ENCODE results near the gene ESPN.

Gene ESPN

GRCh38 chr1:6473974-6474814 is 49.6 kb downstream of the ESPN start:
- no peak overlapping the region for H3K4me3 ChIP-seq (ENCODE audit: low read depth, low read length)
- no peak overlapping the region for H3K4me2 ChIP-seq (ENCODE audit: low read length)
- peaks cover 69 to 75% of the 10 kb centered on the region in 2 experiments for H3K36me3 ChIP-seq (ENCODE audit: control insufficient read depth in 1 of 2, insufficient read depth in 2 of 2, low read length in 2 of 2)
- no peak overlapping the region for H3K4ac ChIP-seq (ENCODE audit: low read depth, low read length)
- no CpG with 5 or more reads among the region's 33 CpGs for WGBS (ENCODE audit: extremely low coverage, insufficient coverage, insufficient read length)
- no peak overlapping the region for H2AK5ac ChIP-seq (ENCODE audit: low read length)
- H4K8ac ChIP-seq (ENCODE audit: low read depth, low read length) = no peak overlapping the region
- no peak overlapping the region for H3K14ac ChIP-seq (ENCODE audit: low read length)
- no peak overlapping the region for H3K9ac ChIP-seq (ENCODE audit: low read length)
- peaks cover 2% of the 10 kb centered on the region for H3K9me3 ChIP-seq (ENCODE audit: insufficient read depth, low read depth, low read length)
- no peak overlapping the region for H2AFZ ChIP-seq (ENCODE audit: insufficient read depth, low read length, poor library complexity)
- no peak overlapping the region for H3K18ac ChIP-seq (ENCODE audit: low read length)
- peaks cover 6 to 8% of the 10 kb centered on the region in 2 experiments for H3K4me1 ChIP-seq (ENCODE audit: control insufficient read depth in 1 of 2, insufficient read depth in 2 of 2, low read length in 2 of 2)
- no peak overlapping the region for H3K23ac ChIP-seq (ENCODE audit: low read length)
- H3K27me3 ChIP-seq (ENCODE audit: insufficient read depth, low read length) = no peaks in the 10 kb centered on the region
- no peak overlapping the region for H2BK120ac ChIP-seq (ENCODE audit: insufficient read depth, low read length, poor library complexity)
- H3K27ac ChIP-seq (ENCODE audit: low read depth, low read length) = no peak overlapping the region
- no peak overlapping the region for H2BK5ac ChIP-seq (ENCODE audit: low read depth, low read length, poor library complexity)
- no peak overlapping the region for H4K12ac ChIP-seq (ENCODE audit: low read depth, low read length)
- DNase-seq = peak; percentile 91 to 98
- no peak overlapping the region for H2BK12ac ChIP-seq (ENCODE audit: low read length)
- no peak overlapping the region for H4K91ac ChIP-seq (ENCODE audit: low read depth, low read length)
- no peaks in the 10 kb centered on the region for H3K79me2 ChIP-seq (ENCODE audit: control insufficient read depth, insufficient read depth, low read length, poor library complexity)
- H3K79me1 ChIP-seq (ENCODE audit: low read length) = no peaks in the 10 kb centered on the region

- no peak overlapping the region for H4K8ac ChIP-seq (ENCODE audit: low read depth, low read length)
- H2BK12ac ChIP-seq (ENCODE audit: low read length) = no peak overlapping the region
- H3K9me3 ChIP-seq (ENCODE audit: insufficient read depth, low read depth, low read length) = peaks cover 2% of the 10 kb centered on the region
- H2AK5ac ChIP-seq (ENCODE audit: low read length) = no peak overlapping the region
- H3K4me2 ChIP-seq (ENCODE audit: low read length) = no peak overlapping the region
- peaks cover 62 to 68% of the 10 kb centered on the region in 2 experiments for H3K36me3 ChIP-seq (ENCODE audit: control insufficient read depth in 1 of 2, insufficient read depth in 2 of 2, low read length in 2 of 2)
- no peaks in the 10 kb centered on the region for H3K79me2 ChIP-seq (ENCODE audit: control insufficient read depth, insufficient read depth, low read length, poor library complexity)
- H4K12ac ChIP-seq (ENCODE audit: low read depth, low read length) = no peak overlapping the region
- H3K27ac ChIP-seq (ENCODE audit: low read depth, low read length) = no peak overlapping the region
- no peaks in the 10 kb centered on the region for H3K27me3 ChIP-seq (ENCODE audit: insufficient read depth, low read length)
- H2BK5ac ChIP-seq (ENCODE audit: low read depth, low read length, poor library complexity) = no peak overlapping the region
- H3K4me1 ChIP-seq (ENCODE audit: control insufficient read depth in 1 of 2, insufficient read depth in 2 of 2, low read length in 2 of 2) = peaks cover 6 to 8% of the 10 kb centered on the region in 2 experiments
- H4K91ac ChIP-seq (ENCODE audit: low read depth, low read length) = no peak overlapping the region
- H3K18ac ChIP-seq (ENCODE audit: low read length) = no peak overlapping the region
- no peak for DNase-seq
- H3K4ac ChIP-seq (ENCODE audit: low read depth, low read length) = no peak overlapping the region
- no peak overlapping the region for H3K14ac ChIP-seq (ENCODE audit: low read length)
- H3K4me3 ChIP-seq (ENCODE audit: low read depth, low read length) = no peak overlapping the region
- no peak overlapping the region for H3K9ac ChIP-seq (ENCODE audit: low read length)
- 100% methylated on average over 1 of the region's 13 CpGs for WGBS (ENCODE audit: extremely low coverage, insufficient coverage, insufficient read length)
- no peak overlapping the region for H2BK120ac ChIP-seq (ENCODE audit: insufficient read depth, low read length, poor library complexity)
- H3K23ac ChIP-seq (ENCODE audit: low read length) = no peak overlapping the region
- H2AFZ ChIP-seq (ENCODE audit: insufficient read depth, low read length, poor library complexity) = no peak overlapping the region
- H3K79me1 ChIP-seq (ENCODE audit: low read length) = no peaks in the 10 kb centered on the region
These were observed 50.3 kb downstream of the ESPN start for GRCh38 chr1:6474815-6475282.

GRCh38 chr1:6475381-6476133 is 51.0 kb downstream of the ESPN start:
- peaks cover 2% of the 10 kb centered on the region for H3K9me3 ChIP-seq (ENCODE audit: insufficient read depth, low read depth, low read length)
- no peak overlapping the region for H2AFZ ChIP-seq (ENCODE audit: insufficient read depth, low read length, poor library complexity)
- no peaks in the 10 kb centered on the region for H3K79me2 ChIP-seq (ENCODE audit: control insufficient read depth, insufficient read depth, low read length, poor library complexity)
- no peak overlapping the region for H3K27ac ChIP-seq (ENCODE audit: low read depth, low read length)
- peaks cover 6 to 8% of the 10 kb centered on the region in 2 experiments for H3K4me1 ChIP-seq (ENCODE audit: control insufficient read depth in 1 of 2, insufficient read depth in 2 of 2, low read length in 2 of 2)
- H3K27me3 ChIP-seq (ENCODE audit: insufficient read depth, low read length) = no peaks in the 10 kb centered on the region
- no peak overlapping the region for H2BK12ac ChIP-seq (ENCODE audit: low read length)
- H3K4ac ChIP-seq (ENCODE audit: low read depth, low read length) = no peak overlapping the region
- H3K23ac ChIP-seq (ENCODE audit: low read length) = no peak overlapping the region
- peaks cover 56 to 61% of the 10 kb centered on the region in 2 experiments for H3K36me3 ChIP-seq (ENCODE audit: control insufficient read depth in 1 of 2, insufficient read depth in 2 of 2, low read length in 2 of 2)
- no peak overlapping the region for H4K91ac ChIP-seq (ENCODE audit: low read depth, low read length)
- H3K14ac ChIP-seq (ENCODE audit: low read length) = no peak overlapping the region
- H4K8ac ChIP-seq (ENCODE audit: low read depth, low read length) = no peak overlapping the region
- H3K79me1 ChIP-seq (ENCODE audit: low read length) = no peaks in the 10 kb centered on the region
- H4K12ac ChIP-seq (ENCODE audit: low read depth, low read length) = no peak overlapping the region
- no peak overlapping the region for H3K4me3 ChIP-seq (ENCODE audit: low read depth, low read length)
- no peak overlapping the region for H2BK5ac ChIP-seq (ENCODE audit: low read depth, low read length, poor library complexity)
- peak; percentile 63 to 86 for DNase-seq
- no peak overlapping the region for H3K4me2 ChIP-seq (ENCODE audit: low read length)
- H2BK120ac ChIP-seq (ENCODE audit: insufficient read depth, low read length, poor library complexity) = no peak overlapping the region
- no peak overlapping the region for H3K18ac ChIP-seq (ENCODE audit: low read length)
- H3K9ac ChIP-seq (ENCODE audit: low read length) = no peak overlapping the region
- WGBS (ENCODE audit: extremely low coverage, insufficient coverage, insufficient read length) = no CpG with 5 or more reads among the region's 33 CpGs
- H2AK5ac ChIP-seq (ENCODE audit: low read length) = no peak overlapping the region

- H3K23ac ChIP-seq (ENCODE audit: low read length) = no peak overlapping the region
- H3K79me1 ChIP-seq (ENCODE audit: low read length) = no peaks in the 10 kb centered on the region
- H2BK12ac ChIP-seq (ENCODE audit: low read length) = no peak overlapping the region
- no peak overlapping the region for H2BK5ac ChIP-seq (ENCODE audit: low read depth, low read length, poor library complexity)
- H3K9ac ChIP-seq (ENCODE audit: low read length) = no peak overlapping the region
- H3K79me2 ChIP-seq (ENCODE audit: control insufficient read depth, insufficient read depth, low read length, poor library complexity) = no peaks in the 10 kb centered on the region
- peaks cover 52 to 56% of the 10 kb centered on the region in 2 experiments for H3K36me3 ChIP-seq (ENCODE audit: control insufficient read depth in 1 of 2, insufficient read depth in 2 of 2, low read length in 2 of 2)
- H4K12ac ChIP-seq (ENCODE audit: low read depth, low read length) = no peak overlapping the region
- peaks cover 6 to 8% of the 10 kb centered on the region in 2 experiments for H3K4me1 ChIP-seq (ENCODE audit: control insufficient read depth in 1 of 2, insufficient read depth in 2 of 2, low read length in 2 of 2)
- H3K4me2 ChIP-seq (ENCODE audit: low read length) = no peak overlapping the region
- H2BK120ac ChIP-seq (ENCODE audit: insufficient read depth, low read length, poor library complexity) = no peak overlapping the region
- no peak overlapping the region for H2AFZ ChIP-seq (ENCODE audit: insufficient read depth, low read length, poor library complexity)
- H3K9me3 ChIP-seq (ENCODE audit: insufficient read depth, low read depth, low read length) = no peaks in the 10 kb centered on the region
- DNase-seq = no peak
- H3K14ac ChIP-seq (ENCODE audit: low read length) = no peak overlapping the region
- WGBS (ENCODE audit: extremely low coverage, insufficient coverage, insufficient read length) = no CpG with 5 or more reads among the region's 5 CpGs
- H2AK5ac ChIP-seq (ENCODE audit: low read length) = no peak overlapping the region
- H3K4ac ChIP-seq (ENCODE audit: low read depth, low read length) = no peak overlapping the region
- H4K8ac ChIP-seq (ENCODE audit: low read depth, low read length) = no peak overlapping the region
- H3K27ac ChIP-seq (ENCODE audit: low read depth, low read length) = no peak overlapping the region
- H3K18ac ChIP-seq (ENCODE audit: low read length) = no peak overlapping the region
- H3K4me3 ChIP-seq (ENCODE audit: low read depth, low read length) = no peak overlapping the region
- H4K91ac ChIP-seq (ENCODE audit: low read depth, low read length) = no peak overlapping the region
- no peaks in the 10 kb centered on the region for H3K27me3 ChIP-seq (ENCODE audit: insufficient read depth, low read length)
These were observed 51.9 kb downstream of the ESPN start for GRCh38 chr1:6476483-6476882.
